Suppressor macrophage (primary cell): Measurements from ENCODE around the gene SELE.
A peak's percentile ranks its signal among the peaks of the same experiment; 100 is the strongest.
"Not testable (repeated sequence)": the region's sequence is repeated elsewhere in the genome, so short reads cannot be mapped to it uniquely, and the experiment has no call there.

Experiments
- DNase-seq, 4 experiments: peaks; one replicate each; pipeline ENCODE4 v3.0.0-alpha.2; 2020 to 2022

The SELE gene

GRCh38 chr1:169722779-169723178 lies 11.1 kb downstream of the SELE start:
- no peak for DNase-seq

GRCh38 chr1:169715100-169715499 lies 18.8 kb downstream of the SELE start:
- DNase-seq, result not testable (repeated sequence)

GRCh38 chr1:169713090-169713489 lies 20.8 kb downstream of the SELE start:
- DNase-seq, result not testable (repeated sequence)

- DNase-seq, result no peak
These were observed 21.6 kb downstream of the SELE start for GRCh38 chr1:169712309-169712631.

GRCh38 chr1:169711469-169712308 lies 22.2 kb downstream of the SELE start, which contains the start of gene SELL:
SELL (minus strand) TSS chr1:169711620; CDS start chr1:169711498, 122 bp downstream.
- DNase-seq, result peak; percentile 78 to 90 (median 85)

- peak in 3 of 4 experiments; percentile 12 to 50 (median 44) for DNase-seq
These were observed 25.2 kb downstream of the SELE start for GRCh38 chr1:169708647-169709046.

GRCh38 chr1:169707912-169708604 lies 25.8 kb downstream of the SELE start:
- DNase-seq, result no peak

- DNase-seq, result peak in 1 of 4 experiments; percentile 31
These were observed 29.1 kb downstream of the SELE start for GRCh38 chr1:169704797-169705196.

- no peak for DNase-seq
These were observed 32.4 kb downstream of the SELE start for GRCh38 chr1:169701261-169702005.

- DNase-seq, result no peak
These were observed 34.2 kb downstream of the SELE start for GRCh38 chr1:169699707-169700106.

GRCh38 chr1:169698976-169699375 lies 34.9 kb downstream of the SELE start:
- DNase-seq, result no peak

GRCh38 chr1:169697755-169698154 lies 36.1 kb downstream of the SELE start:
- peak; percentile 41 to 71 (median 56) for DNase-seq

- DNase-seq, result peak in 1 of 4 experiments; percentile 31
These were observed 37.4 kb downstream of the SELE start for GRCh38 chr1:169696273-169697100.

GRCh38 chr1:169694304-169695075 lies 39.4 kb downstream of the SELE start:
- peak in 1 of 4 experiments; percentile 10 for DNase-seq

GRCh38 chr1:169692756-169693460 lies 41.0 kb downstream of the SELE start:
- DNase-seq, result peak in 3 of 4 experiments; percentile 17 to 35 (median 30)

GRCh38 chr1:169690489-169690888 lies 43.4 kb downstream of the SELE start:
- no peak for DNase-seq

- DNase-seq, result peak in 1 of 4 experiments; percentile 17
These were observed 44.5 kb downstream of the SELE start for GRCh38 chr1:169689395-169689794.

GRCh38 chr1:169688377-169688776 lies 45.5 kb downstream of the SELE start:
- DNase-seq, result not testable (repeated sequence)

- no peak for DNase-seq
These were observed 50.2 kb downstream of the SELE start for GRCh38 chr1:169683661-169684060.

GRCh38 chr1:169683168-169683567 lies 50.7 kb downstream of the SELE start:
- not testable (repeated sequence) for DNase-seq

- DNase-seq, result no peak
These were observed 51.8 kb downstream of the SELE start for GRCh38 chr1:169682071-169682470.
